Measurements from ENCODE around the gene TBC1D4. TPM values are rescaled to one million over a fixed set of nuclear protein-coding genes. Genes with fewer than 3 reads are reported as not detected.

TBC1D4 gene
- total RNA-seq, 4 donors from 2014 or later, result 20.2 to 74.7 (median 30.9) TPM

- no peaks in the 10 kb centered on the region for H3K9me3 ChIP-seq
- no peak overlapping the region for H3K27ac ChIP-seq
- H3K36me3 ChIP-seq, result no peaks in the 10 kb centered on the region
- no peak overlapping the region for H3K4me3 ChIP-seq
- H3K4me1 ChIP-seq, result no peaks in the 10 kb centered on the region
- H3K27me3 ChIP-seq, result no peaks in the 10 kb centered on the region
- TF ChIP-seq CTCF (IDR thresholded peaks at IDR 0.05) (no peak), POLR2A (IDR thresholded peaks at IDR 0.05) (no peak)
- no peak for DNase-seq
- intact Hi-C loops (cut with DNase I; ENCODE audit: low total_unique reads), result no loop called here
Measured at GRCh38 chr13:75236774-75237173, 245.2 kb downstream of the TBC1D4 start.

Other genes with a start within 250 kb of the TBC1D4 start
- 1,000 to 10,000 TPM in 1 of 4 donors, 100 to 1,000 TPM in 2, 10 to 100 TPM in 1; 33.7 to 1,264 (median 574) TPM for gene COMMD6, start 55.7 kb upstream of the TBC1D4 start, total RNA-seq
- 10 to 100 TPM; 12.7 to 19.6 (median 17.7) TPM for gene UCHL3, start 67.6 kb upstream of the TBC1D4 start, total RNA-seq
- gene LMO7, start 154.2 kb upstream of the TBC1D4 start, total RNA-seq, result 10 to 100 TPM in 3 of 4 donors, 1 to 10 TPM in 1; 2.6 to 55.4 (median 24.2) TPM

Measured in uterus (tissue), 4 donors.